ENCODE data around the gene RNF7. TPM values are rescaled to one million over a fixed set of nuclear protein-coding genes. Genes with fewer than 3 reads are reported as not detected.
A peak's percentile ranks its signal among the peaks of the same experiment; 100 is the strongest.

RNF7 gene
- total and polyA plus RNA-seq, 9 of the 15 experiments (the other 6 are each of a cell fraction or from before 2014, with no cell fraction given): 38.8 to 133 (median 80.5) TPM

DNA sequence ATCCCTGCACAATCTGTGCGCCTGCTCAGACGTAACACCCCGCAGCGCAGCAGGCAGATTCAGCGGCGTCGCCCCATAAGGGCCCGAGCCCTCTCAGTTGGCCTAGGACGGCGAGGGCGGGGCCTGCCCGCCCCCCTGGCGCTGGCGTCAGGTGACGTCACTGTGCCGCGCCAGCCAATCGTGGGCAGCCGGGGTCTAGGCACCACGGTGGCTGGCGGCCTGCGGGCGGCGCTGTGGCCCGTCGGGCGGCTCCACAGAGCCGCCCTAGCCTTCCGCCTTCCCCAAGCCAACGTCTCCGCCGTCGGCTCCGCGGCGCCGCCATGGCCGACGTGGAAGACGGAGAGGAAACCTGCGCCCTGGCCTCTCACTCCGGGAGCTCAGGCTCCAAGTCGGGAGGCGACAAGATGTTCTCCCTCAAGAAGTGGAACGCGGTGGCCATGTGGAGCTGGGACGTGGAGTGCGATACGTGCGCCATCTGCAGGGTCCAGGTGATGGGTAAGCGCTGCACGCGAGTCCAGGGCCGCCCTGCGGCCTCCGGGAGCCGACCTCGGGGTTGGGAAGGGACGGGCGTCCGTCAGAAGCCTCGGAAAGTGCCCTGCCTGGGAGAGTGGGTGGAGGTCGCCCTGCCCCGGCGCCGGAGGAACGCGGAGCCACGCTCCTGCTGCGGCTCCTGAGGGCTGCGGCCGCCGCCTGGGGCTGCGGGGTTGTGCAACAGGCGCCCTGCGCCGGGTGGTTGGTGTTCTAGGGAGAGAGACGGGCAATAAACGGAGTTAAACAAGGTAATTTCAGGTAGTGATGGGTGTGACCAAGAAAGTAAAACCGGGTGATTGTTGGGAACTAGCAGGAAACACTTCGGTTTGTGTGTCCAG is at the start of gene RNF7 (continued):
- TF ChIP-seq CBFA2T3 (IDR thresholded peaks at IDR 0.05) (no peak), MEF2A (IDR thresholded peaks at IDR 0.05; ENCODE audit: control insufficient read depth, low read depth, low read length) (no peak), ASH1L (IDR thresholded peaks at IDR 0.05; ENCODE audit: borderline replicate concordance, low read depth, partially characterized antibody) (no peak), BRCA1 (IDR thresholded peaks at IDR 0.05) (no peak), BRCA1 (CRISPR knock-in tag; IDR thresholded peaks at IDR 0.05) (no peak), TFE3 (CRISPR knock-in tag; IDR thresholded peaks at IDR 0.05) (no peak; the same call in 1 of the 2 replicates), EWSR1 (IDR thresholded peaks at IDR 0.05; ENCODE audit: borderline replicate concordance, low read depth, partially characterized antibody) (no peak), CHD2 (IDR thresholded peaks at IDR 0.05; ENCODE audit: low read depth, low read length) (no peak), MIER1 (IDR thresholded peaks at IDR 0.05; ENCODE audit: low read depth) (no peak), TGIF2 (CRISPR knock-in tag; IDR thresholded peaks at IDR 0.05) (no peak), ZBTB17 (CRISPR knock-in tag; IDR thresholded peaks at IDR 0.05) (peak; percentile 7; the same call in 1 of the 2 replicates), ZNF444 (CRISPR knock-in tag; IDR thresholded peaks at IDR 0.05) (no peak), TBL1XR1 (IDR thresholded peaks at IDR 0.05; ENCODE audit: low read length in 2 of 2) (peak in 1 of 2 experiments; percentile 74; a peak in 2 of 4 replicates), SMARCE1 (IDR thresholded peaks at IDR 0.05) (no peak), ZNF124 (CRISPR knock-in tag; IDR thresholded peaks at IDR 0.05) (no peak), RBM25 (IDR thresholded peaks at IDR 0.05; ENCODE audit: low read depth, low read length, severe bottlenecking) (peak; percentile 95), NR2C1 (IDR thresholded peaks at IDR 0.05) (no peak), NR2C1 (tag; IDR thresholded peaks at IDR 0.05) (no peak), ZNF253 (CRISPR knock-in tag; conservative IDR thresholded peaks at IDR 0.05) (no peak), CSDE1 (IDR thresholded peaks at IDR 0.05) (peak in 1 of 2 experiments; percentile 62; a peak in 1 of 4 replicates), ATF1 (CRISPR knock-in tag; IDR thresholded peaks at IDR 0.05) (peak; percentile 86), ATF1 (tag; IDR thresholded peaks at IDR 0.05) (peak; percentile 99)
- TF ChIP-seq, protein P1, sequence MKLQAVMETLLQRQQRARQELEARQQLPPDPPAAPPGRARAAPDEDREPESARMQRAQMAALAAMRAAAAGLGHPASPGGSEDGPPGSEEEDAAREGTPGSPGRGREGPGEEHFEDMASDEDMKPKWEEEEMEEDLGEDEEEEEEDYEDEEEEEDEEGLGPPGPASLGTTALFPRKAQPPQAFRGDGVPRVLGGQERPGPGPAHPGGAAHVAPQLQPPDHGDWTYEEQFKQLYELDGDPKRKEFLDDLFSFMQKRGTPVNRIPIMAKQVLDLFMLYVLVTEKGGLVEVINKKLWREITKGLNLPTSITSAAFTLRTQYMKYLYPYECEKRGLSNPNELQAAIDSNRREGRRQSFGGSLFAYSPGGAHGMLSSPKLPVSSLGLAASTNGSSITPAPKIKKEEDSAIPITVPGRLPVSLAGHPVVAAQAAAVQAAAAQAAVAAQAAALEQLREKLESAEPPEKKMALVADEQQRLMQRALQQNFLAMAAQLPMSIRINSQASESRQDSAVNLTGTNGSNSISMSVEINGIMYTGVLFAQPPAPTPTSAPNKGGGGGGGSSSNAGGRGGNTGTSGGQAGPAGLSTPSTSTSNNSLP (IDR thresholded peaks at IDR 0.05; ENCODE audit: borderline replicate concordance, low read depth, low read length): no peak
- TF ChIP-seq, protein P2, sequence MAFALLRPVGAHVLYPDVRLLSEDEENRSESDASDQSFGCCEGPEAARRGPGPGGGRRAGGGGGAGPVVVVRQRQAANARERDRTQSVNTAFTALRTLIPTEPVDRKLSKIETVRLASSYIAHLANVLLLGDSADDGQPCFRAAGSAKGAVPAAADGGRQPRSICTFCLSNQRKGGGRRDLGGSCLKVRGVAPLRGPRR (CRISPR knock-in tag; IDR thresholded peaks at IDR 0.05): no peak
- TF ChIP-seq, protein P3, sequence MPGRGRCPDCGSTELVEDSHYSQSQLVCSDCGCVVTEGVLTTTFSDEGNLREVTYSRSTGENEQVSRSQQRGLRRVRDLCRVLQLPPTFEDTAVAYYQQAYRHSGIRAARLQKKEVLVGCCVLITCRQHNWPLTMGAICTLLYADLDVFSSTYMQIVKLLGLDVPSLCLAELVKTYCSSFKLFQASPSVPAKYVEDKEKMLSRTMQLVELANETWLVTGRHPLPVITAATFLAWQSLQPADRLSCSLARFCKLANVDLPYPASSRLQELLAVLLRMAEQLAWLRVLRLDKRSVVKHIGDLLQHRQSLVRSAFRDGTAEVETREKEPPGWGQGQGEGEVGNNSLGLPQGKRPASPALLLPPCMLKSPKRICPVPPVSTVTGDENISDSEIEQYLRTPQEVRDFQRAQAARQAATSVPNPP (IDR thresholded peaks at IDR 0.05; ENCODE audit: borderline replicate concordance, insufficient read depth, insufficient read length): no peak
- TF ChIP-seq, protein P4, sequence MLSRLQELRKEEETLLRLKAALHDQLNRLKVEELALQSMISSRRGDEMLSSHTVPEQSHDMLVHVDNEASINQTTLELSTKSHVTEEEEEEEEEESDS (CRISPR knock-in tag; IDR thresholded peaks at IDR 0.05): no peak

All from K562 (cell line).